Activated CD8-positive, alpha-beta memory T cell treated with anti-CD3 and anti-CD28 coated beads for 36 hours (primary cell): ENCODE measurements around the gene PHYHIPL. TPM values are rescaled to one million over a fixed set of nuclear protein-coding genes. Genes with fewer than 3 reads are reported as not detected.

Source experiments
- CTCF ChIA-PET: fragments of 350-600 bp; sonication (Branson Sonifier 250); formaldehyde crosslinking; loops from one replicate; lab custom pipeline; 2021; ENCODE audit warnings: antibody characterized with exemption; lab: Charles Lee
- POLR2A ChIA-PET: fragments of 350-600 bp; sonication (Branson Sonifier 250); formaldehyde crosslinking; loops from one replicate; lab custom pipeline; 2021; ENCODE audit warnings: antibody characterized with exemption; lab: Charles Lee
- total RNA-seq, 2 experiments: library from RNA; stranded (reverse); gene quantifications; one replicate each; pipeline ENCODE4 v1.2.3, GENCODE V29; 2021

PHYHIPL gene
- total RNA-seq = not detected

GRCh38 chr10:59176241-59177030 lies at the start of gene PHYHIPL:
PHYHIPL (plus strand) TSS chr10:59176643; CDS start chr10:59176854, 211 bp downstream.
- ChIA-PET CTCF (no interaction called here), POLR2A (no interaction called here)

GRCh38 chr10:59126991-59127390 lies 49.5 kb upstream of the PHYHIPL start:
- ChIA-PET POLR2A (no interaction called here), CTCF (no interaction called here)

- CTCF ChIA-PET = no interaction called here
Observed at GRCh38 chr10:59127991-59128390, 48.5 kb upstream of the PHYHIPL start.

GRCh38 chr10:59129867-59130266 lies 46.6 kb upstream of the PHYHIPL start:
- CTCF ChIA-PET = no interaction called here
- POLR2A ChIA-PET = no interaction called here

More at GRCh38 chr10:59127991-59128390, 48.5 kb upstream of the PHYHIPL start:
- POLR2A ChIA-PET = no interaction called here

- CTCF ChIA-PET = no interaction called here
- POLR2A ChIA-PET = no interaction called here
Observed at GRCh38 chr10:59131666-59132065, 44.8 kb upstream of the PHYHIPL start.

- CTCF ChIA-PET = no interaction called here
- POLR2A ChIA-PET = no interaction called here
Observed at GRCh38 chr10:59133841-59134593, 42.4 kb upstream of the PHYHIPL start.

- POLR2A ChIA-PET = no interaction called here
- CTCF ChIA-PET = no interaction called here
Observed at GRCh38 chr10:59134785-59135184, 41.7 kb upstream of the PHYHIPL start.

GRCh38 chr10:59135275-59135674 lies 41.2 kb upstream of the PHYHIPL start:
- POLR2A ChIA-PET = no interaction called here

GRCh38 chr10:59138052-59138451 lies 38.4 kb upstream of the PHYHIPL start:
- CTCF ChIA-PET = no interaction called here
- POLR2A ChIA-PET = no interaction called here

More at GRCh38 chr10:59135275-59135674, 41.2 kb upstream of the PHYHIPL start:
- CTCF ChIA-PET = no interaction called here

- ChIA-PET CTCF (no interaction called here), POLR2A (no interaction called here)
Observed at GRCh38 chr10:59143544-59143943, 32.9 kb upstream of the PHYHIPL start.

- ChIA-PET CTCF (no interaction called here), POLR2A (no interaction called here)
Observed at GRCh38 chr10:59148701-59149100, 27.7 kb upstream of the PHYHIPL start.

- ChIA-PET POLR2A (no interaction called here), CTCF (no interaction called here)
Observed at GRCh38 chr10:59155556-59155955, 20.9 kb upstream of the PHYHIPL start.

GRCh38 chr10:59167512-59167911 lies 8.9 kb upstream of the PHYHIPL start:
- ChIA-PET POLR2A (no interaction called here), CTCF (no interaction called here)

GRCh38 chr10:59172567-59172966 lies 3.9 kb upstream of the PHYHIPL start:
- ChIA-PET POLR2A (no interaction called here), CTCF (no interaction called here)

GRCh38 chr10:59173414-59173813 lies 3.0 kb upstream of the PHYHIPL start:
- CTCF ChIA-PET = no interaction called here
- POLR2A ChIA-PET = no interaction called here

GRCh38 chr10:59175538-59176240 lies 754 bp upstream of the PHYHIPL start:
- CTCF ChIA-PET = no interaction called here
- POLR2A ChIA-PET = no interaction called here

- ChIA-PET POLR2A (no interaction called here), CTCF (no interaction called here)
Observed at GRCh38 chr10:59177031-59177797, 771 bp downstream of the PHYHIPL start.

- ChIA-PET CTCF (no interaction called here), POLR2A (no interaction called here)
Observed at GRCh38 chr10:59177836-59178235, 1.4 kb downstream of the PHYHIPL start.

- POLR2A ChIA-PET = no interaction called here
- CTCF ChIA-PET = no interaction called here
Observed at GRCh38 chr10:59179068-59179467, 2.6 kb downstream of the PHYHIPL start.
